SKM-1 (cell line): ENCODE data around the gene SIM2.

Experiments
- DNase-seq: peaks from one replicate; lab custom pipeline; 2025; ENCODE audit not compliant: unreplicated experiment; lab: John Stamatoyannopoulos, UW

The SIM2 gene

GRCh38 chr21:36733857-36734256, 34.9 kb downstream of the SIM2 start:
- DNase-seq, result no peak

DNA sequence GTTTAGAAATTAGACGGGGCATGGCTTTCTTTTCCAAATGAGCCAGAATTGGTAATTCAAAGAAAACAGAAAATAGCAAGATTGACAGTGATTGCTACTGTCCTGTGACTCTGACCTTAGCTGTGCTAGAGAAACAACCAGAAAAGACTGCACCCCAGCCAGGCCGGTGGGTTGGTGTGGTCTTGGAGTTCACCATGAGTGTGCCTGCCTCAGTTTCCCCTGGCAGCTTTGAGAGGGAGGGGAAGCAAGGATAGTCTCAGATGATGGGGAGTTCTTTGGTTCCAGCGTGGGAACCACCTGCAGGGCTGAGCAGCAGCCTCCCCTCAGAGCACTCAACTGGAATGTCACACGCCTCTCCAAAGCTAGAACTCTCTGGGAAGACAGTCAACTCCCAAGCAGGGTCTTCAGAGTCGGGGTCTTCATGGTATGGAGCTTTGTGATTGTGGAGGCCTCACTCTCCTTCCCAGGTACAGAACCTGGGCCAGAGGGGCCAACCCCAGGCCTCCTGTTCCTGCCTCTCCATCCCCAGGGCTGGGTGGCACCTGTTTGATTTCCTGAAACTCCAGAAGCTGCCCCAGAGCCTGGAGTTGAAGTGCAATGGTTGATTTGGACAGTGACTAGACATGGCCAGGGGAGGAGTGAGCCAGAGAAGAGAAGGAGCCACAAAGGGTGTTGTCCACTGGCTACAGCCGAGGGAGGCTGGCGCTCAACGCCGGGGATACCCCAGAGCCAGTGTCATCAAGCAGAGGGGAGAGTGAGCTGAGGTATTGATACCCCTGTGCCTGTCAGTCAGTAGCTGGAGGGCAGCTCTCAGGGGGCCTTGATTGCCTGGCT, 35.7 kb downstream of the SIM2 start:
- DNase-seq, result no peak

GRCh38 chr21:36735201-36735515, 36.2 kb downstream of the SIM2 start:
- DNase-seq, result no peak

DNA sequence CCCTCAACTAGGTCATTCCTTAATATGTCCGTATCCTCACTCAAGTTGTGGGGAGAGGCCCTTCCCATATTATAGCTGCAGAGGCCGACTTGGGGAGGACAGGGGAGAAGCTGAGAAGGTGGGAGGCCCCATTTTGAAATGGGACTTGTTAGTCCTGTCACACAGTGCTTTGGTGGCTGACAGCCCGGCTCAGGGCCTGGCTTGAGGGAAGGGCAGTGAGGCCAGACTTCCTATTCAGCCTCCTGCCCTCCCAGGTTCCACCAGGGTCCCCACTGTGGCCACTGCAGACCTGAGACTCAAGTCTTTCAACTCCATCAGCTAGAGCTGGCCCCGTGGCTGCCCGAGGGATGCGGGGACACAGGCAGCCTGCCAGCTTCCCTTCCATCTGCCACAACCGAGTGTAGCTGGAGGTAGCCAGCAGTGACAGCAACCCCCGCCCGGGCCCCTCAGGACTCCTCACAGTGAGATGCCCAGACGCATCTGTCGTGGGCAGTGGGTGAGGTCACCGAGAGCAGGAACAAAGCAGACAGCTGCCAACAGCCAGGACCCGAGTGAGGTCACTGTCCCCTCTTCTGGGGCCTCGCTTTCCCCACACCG, 36.9 kb downstream of the SIM2 start:
- no peak for DNase-seq

- DNase-seq, result no peak
Observed at GRCh38 chr21:36738489-36739126, 39.7 kb downstream of the SIM2 start.

- DNase-seq, result no peak
Observed at GRCh38 chr21:36741506-36741905, 42.6 kb downstream of the SIM2 start.

DNA sequence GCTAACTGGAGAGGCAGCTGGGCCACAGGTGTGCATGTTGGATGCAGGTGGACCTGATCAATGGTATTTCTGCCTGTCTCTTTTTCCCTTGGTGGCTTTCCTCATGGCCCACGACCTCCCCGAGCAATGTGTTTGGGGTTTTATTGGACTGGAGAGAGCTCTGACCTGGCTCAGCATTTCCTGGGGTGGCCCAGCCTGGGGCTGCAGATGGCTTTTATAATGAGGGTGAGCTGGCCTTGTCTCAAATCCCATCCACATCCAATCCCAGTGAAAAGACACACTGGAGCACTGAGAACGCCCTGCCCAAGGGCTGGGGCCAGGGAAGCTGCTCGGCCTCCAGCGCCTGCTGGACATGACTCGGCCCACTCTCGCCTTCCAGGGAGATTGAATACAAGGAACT, 44.1 kb downstream of the SIM2 start:
- DNase-seq, result no peak

DNA sequence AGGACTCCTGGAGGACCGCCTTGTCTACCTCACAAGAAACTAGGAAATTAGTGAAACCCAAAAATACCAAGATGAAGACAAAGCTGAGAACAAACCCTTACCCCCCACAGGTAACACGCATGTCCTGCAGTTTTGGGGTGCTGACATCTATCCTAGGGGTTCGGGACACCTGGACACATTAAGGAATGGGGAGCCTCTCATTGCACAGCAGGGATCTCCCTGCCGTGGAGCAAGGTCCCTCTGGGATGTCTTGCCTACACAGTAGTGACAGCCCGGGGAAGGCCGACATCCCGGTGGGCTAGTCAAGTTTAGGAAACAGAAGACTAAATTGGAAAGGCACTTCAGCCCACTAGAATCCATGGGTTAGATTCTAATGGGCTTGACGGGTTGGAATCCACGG, 44.5 kb downstream of the SIM2 start:
- DNase-seq, result no peak

DNA sequence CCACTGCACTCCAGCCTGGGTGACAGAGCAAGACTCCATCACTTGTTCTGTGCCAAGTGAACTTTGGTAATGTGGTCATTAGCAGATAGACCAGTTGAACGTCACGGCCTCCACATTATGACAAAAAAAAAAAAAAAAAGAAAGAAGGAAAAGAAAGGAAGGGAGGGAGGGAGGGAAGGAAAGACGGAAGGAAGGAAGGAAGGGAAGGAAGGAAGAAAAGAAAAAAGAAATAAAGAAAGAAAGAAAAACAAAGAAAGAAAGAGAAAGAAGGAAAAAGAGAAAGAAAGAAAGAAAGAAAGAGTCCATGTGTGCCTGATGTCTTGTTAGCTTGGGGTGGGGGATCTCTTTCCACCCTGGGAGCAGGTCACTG, 45.3 kb downstream of the SIM2 start:
- no peak for DNase-seq

GRCh38 chr21:36744560-36745231, 45.8 kb downstream of the SIM2 start:
- DNase-seq, result no peak

DNA sequence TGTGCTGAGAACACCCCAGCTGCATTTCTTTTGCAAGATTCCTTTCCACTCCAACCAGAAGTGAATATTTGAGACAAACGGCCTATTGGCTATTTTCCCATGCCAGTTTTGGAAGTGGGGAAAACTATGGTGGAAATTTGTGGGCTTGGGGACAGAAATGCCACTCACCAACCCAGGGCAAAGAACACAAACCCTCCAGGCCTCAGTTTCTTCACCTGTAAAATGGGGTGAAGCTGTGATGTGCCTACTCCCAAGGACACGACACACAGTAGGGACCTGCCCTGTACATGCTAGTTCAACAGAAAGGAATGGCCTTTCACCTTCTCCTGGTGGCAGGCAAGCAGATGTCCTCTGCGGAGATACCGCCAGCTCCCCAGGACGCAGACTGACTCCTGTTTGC, 46.5 kb downstream of the SIM2 start:
- no peak for DNase-seq

GRCh38 chr21:36747041-36747814, 48.3 kb downstream of the SIM2 start:
- no peak for DNase-seq

GRCh38 chr21:36747815-36748383, 49.0 kb downstream of the SIM2 start:
- DNase-seq, result peak; percentile 10

- DNase-seq, result no peak
Observed at GRCh38 chr21:36749935-36750575, 51.1 kb downstream of the SIM2 start.

GRCh38 chr21:36750576-36750959, 51.7 kb downstream of the SIM2 start:
- no peak for DNase-seq

DNA sequence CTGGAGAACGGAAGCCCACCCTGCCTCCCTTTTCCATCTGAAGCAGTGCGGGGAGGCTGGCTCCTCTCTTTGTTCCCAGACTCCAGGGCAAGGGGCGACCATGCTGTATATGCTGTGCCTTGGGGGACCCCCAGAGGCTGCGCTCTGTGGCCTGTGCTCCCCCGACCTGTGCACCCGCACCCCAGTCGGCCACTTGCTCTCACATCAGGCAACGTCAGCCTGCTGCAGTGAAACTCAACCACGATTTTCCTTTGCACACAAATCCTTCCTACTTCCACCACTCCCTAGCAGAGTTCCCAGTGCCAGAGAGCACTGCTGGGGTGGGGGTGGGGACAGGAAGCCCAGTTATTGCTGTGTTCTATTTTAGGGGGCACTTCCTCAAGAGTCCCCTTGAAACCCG, 52.5 kb downstream of the SIM2 start:
- no peak for DNase-seq

- no peak for DNase-seq
Observed at GRCh38 chr21:36753556-36753955, 54.6 kb downstream of the SIM2 start.

DNA sequence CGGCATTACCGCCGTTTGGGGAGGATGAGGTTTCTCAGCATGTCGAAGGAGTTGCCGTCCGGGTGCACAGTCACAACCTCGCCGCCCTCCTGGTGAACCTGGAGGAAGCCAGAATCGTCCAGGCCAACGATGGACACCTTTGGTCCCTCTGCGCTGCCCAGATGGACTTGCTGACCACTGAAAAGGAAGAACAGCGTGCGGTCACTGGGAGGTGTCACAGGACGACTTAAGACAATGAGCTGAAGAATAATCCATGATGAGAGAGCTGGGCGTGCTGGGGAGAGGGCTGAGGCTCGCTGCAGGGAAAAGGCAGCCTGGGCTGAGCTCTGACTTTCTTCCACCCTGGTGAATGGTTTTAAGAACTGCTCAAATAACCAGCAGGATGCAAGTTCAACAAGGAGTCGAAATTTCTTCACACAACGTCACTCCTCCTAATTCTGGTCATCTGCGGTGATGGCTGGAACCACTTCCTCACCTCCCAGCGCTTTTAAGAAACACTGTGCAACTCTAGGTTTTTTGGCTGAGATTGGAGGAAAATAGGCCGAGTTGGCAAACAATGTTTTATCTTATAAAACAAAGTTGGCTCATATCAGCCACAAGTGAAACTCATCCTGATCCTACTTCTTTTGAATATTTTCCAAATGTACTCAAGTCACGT, 55.5 kb downstream of the SIM2 start:
- DNase-seq, result no peak

DNA sequence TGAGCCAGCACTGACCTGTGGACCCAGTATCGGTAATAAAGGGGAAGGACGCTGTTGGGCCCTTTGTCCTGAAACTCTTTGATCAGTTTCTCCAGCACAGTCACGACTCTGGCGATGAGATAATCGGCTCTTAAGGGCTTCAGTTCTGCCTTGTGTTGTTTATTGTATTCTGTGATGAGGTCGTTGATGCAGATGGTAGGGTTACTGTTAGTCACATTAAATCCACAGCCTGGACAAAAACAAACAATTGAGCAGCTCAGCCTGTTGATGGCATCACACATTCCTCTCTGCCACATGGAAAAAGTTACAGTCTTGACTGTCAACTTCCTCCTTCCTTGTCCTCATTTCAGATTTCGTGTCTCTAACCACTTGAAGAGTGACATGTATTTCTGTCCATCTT, 57.6 kb downstream of the SIM2 start:
- DNase-seq, result no peak

- no peak for DNase-seq
Observed at GRCh38 chr21:36757196-36757595, 58.3 kb downstream of the SIM2 start.
